Neural cell (in vitro differentiated cells): ENCODE measurements around the gene TRUB2. TPM values are rescaled to one million over a fixed set of nuclear protein-coding genes. Genes with fewer than 3 reads are reported as not detected.

Experiments used
- H2AFZ ChIP-seq: fragments of 200-600, 300-800 bp; sonication (generic), shearing (Covaris generic); 2 replicates; pipeline ENCODE4 v1.6.0; 2014; ENCODE audit warnings: low read depth, mild to moderate bottlenecking, antibody characterized with exemption, low read length, moderate library complexity
- H3F3A ChIP-seq: fragments of 200-600 bp; shearing (Covaris generic); 2 replicates; pipeline ENCODE4 v1.6.1; 2016; ENCODE audit warnings: mild to moderate bottlenecking, moderate library complexity, mixed read lengths, antibody characterized with exemption, low read length; ENCODE audit not compliant: insufficient read depth, poor library complexity, severe bottlenecking
- H3K27ac ChIP-seq: fragments of 200-600, 300-800 bp; sonication (generic), shearing (Covaris generic); 2 replicates; pipeline ENCODE4 v1.5.1; 2014; ENCODE audit warnings: mild to moderate bottlenecking, low read length, moderate library complexity
- H3K27me3 ChIP-seq: fragments of 300-800, 200-600 bp; sonication (generic), shearing (Covaris generic); 2 replicates; pipeline ENCODE4 v1.6.0; 2014; ENCODE audit warnings: mild to moderate bottlenecking, low read depth, low read length, moderate library complexity; ENCODE audit not compliant: insufficient read depth
- H3K36me3 ChIP-seq: fragments of 300-800, 200-600 bp; sonication (generic), shearing (Covaris generic); 2 replicates; pipeline ENCODE4 v1.5.1; 2014; ENCODE audit warnings: mild to moderate bottlenecking, antibody characterized with exemption, low read length, moderate library complexity; ENCODE audit not compliant: insufficient read depth
- H3K4me2 ChIP-seq: fragments of 300-800, 200-600 bp; sonication (generic), shearing (Covaris generic); 2 replicates; pipeline ENCODE4 v1.6.0; 2014; ENCODE audit warnings: mild to moderate bottlenecking, low read length
- H3K4me3 ChIP-seq: fragments of 300-800, 200-600 bp; sonication (generic), shearing (Covaris generic); 2 replicates; pipeline ENCODE4 v1.5.1; 2014; ENCODE audit warnings: mild to moderate bottlenecking, low read length, moderate library complexity
- H3K79me2 ChIP-seq: fragments of 200-600 bp; shearing (Covaris generic); replicated peaks from 2 replicates; pipeline ENCODE4 v1.6.0; 2014; ENCODE audit warnings: mild to moderate bottlenecking, low read length, moderate library complexity; ENCODE audit not compliant: insufficient read depth
- H3K9ac ChIP-seq: fragments of 300-800, 200-600 bp; sonication (generic), shearing (Covaris generic); 2 replicates; pipeline ENCODE4 v1.6.1; 2016; ENCODE audit warnings: mild to moderate bottlenecking, low read length, mixed read lengths
- H3K9me2 ChIP-seq: fragments of 200-600 bp; shearing (Covaris generic); 2 replicates; pipeline ENCODE4 v1.6.1; 2016; ENCODE audit warnings: mild to moderate bottlenecking, low read length, mixed read lengths; ENCODE audit not compliant: insufficient read depth
- H3K9me3 ChIP-seq: fragments of 200-600, 300-800 bp; sonication (generic), shearing (Covaris generic); 2 replicates; pipeline ENCODE4 v1.6.1; 2016; ENCODE audit warnings: mild to moderate bottlenecking, mixed run types, low read length, moderate library complexity, mixed read lengths
- H4K20me1 ChIP-seq: fragments of 200-600 bp; shearing (Covaris generic); 2 replicates; pipeline ENCODE4 v1.6.1; 2016; ENCODE audit warnings: mild to moderate bottlenecking, mixed run types; ENCODE audit not compliant: insufficient read depth
- CTCF ChIP-seq: fragments of 450-650 bp; IDR thresholded peaks from 2 replicates; pipeline ENCODE4 v1.5.1; 2014; ENCODE audit warnings: antibody characterized with exemption, mild to moderate bottlenecking, moderate library complexity; ENCODE audit not compliant: poor library complexity, severe bottlenecking
- EP300 ChIP-seq: fragments of 450-650 bp; conservative IDR thresholded peaks from 2 replicates; pipeline ENCODE4 v1.6.1; 2014; ENCODE audit warnings: antibody characterized with exemption, mild to moderate bottlenecking, moderate library complexity; ENCODE audit not compliant: poor library complexity, severe bottlenecking
- EZH2 ChIP-seq: fragments of 200-600, 300-800 bp; shearing (Covaris generic), sonication (generic); IDR thresholded peaks from 2 replicates; pipeline ENCODE4 v1.6.1; 2014; ENCODE audit warnings: antibody characterized with exemption, low read length, borderline replicate concordance, mild to moderate bottlenecking; ENCODE audit not compliant: insufficient read depth, poor library complexity, severe bottlenecking
- MXI1 ChIP-seq: fragments of 450-650 bp; conservative IDR thresholded peaks from 2 replicates; pipeline ENCODE4 v1.6.1; 2014; ENCODE audit warnings: antibody characterized with exemption, mild to moderate bottlenecking; ENCODE audit not compliant: poor library complexity, severe bottlenecking
- POLR2AphosphoS5 ChIP-seq: IDR thresholded peaks from 2 replicates; pipeline ENCODE4 v1.6.1; 2012
- RAD21 ChIP-seq: fragments of 450-650 bp; conservative IDR thresholded peaks from 2 replicates; pipeline ENCODE4 v1.6.1; 2014; ENCODE audit warnings: antibody characterized with exemption, mild to moderate bottlenecking, moderate library complexity
- REST ChIP-seq: IDR thresholded peaks from 2 replicates; pipeline ENCODE4 v1.6.1; 2012; ENCODE audit warnings: borderline replicate concordance
- SMC3 ChIP-seq: fragments of 450-650 bp; conservative IDR thresholded peaks from 2 replicates; pipeline ENCODE4 v1.6.1; 2014; ENCODE audit warnings: antibody characterized with exemption, mild to moderate bottlenecking, moderate library complexity; ENCODE audit not compliant: poor library complexity
- TAF1 ChIP-seq: IDR thresholded peaks from 2 replicates; pipeline ENCODE4 v1.6.1; 2012; ENCODE audit warnings: low read depth
- polyA plus RNA-seq: library from polyadenylated mRNA; depleted of rRNA; stranded (reverse); fragments of >200 nt; gene quantifications from 2 replicates; pipeline ENCODE4 v1.2.3, GENCODE V29; 2014

The TRUB2 gene
- polyA plus RNA-seq, 1 donor from 2014 or later, result 22.3 TPM

- no peaks in the 10 kb centered on the region for H3F3A ChIP-seq
- no peak overlapping the region for H3K4me2 ChIP-seq
- no peak overlapping the region for H3K9ac ChIP-seq
- H3K9me3 ChIP-seq, result no peaks in the 10 kb centered on the region
- no peak for TF ChIP-seq TAF1
- TF ChIP-seq POLR2AphosphoS5, result no peak
- no peak for TF ChIP-seq CTCF
- TF ChIP-seq SMC3, result no peak
- TF ChIP-seq EP300, result no peak
- no peak for TF ChIP-seq REST
- no peak for TF ChIP-seq MXI1
- TF ChIP-seq EZH2, result no peak
- TF ChIP-seq RAD21, result no peak
- no peak overlapping the region for H3K4me3 ChIP-seq
- H3K79me2 ChIP-seq, result peaks cover 26% of the 10 kb centered on the region
- no peaks in the 10 kb centered on the region for H4K20me1 ChIP-seq
- no peaks in the 10 kb centered on the region for H3K9me2 ChIP-seq
- H2AFZ ChIP-seq, result no peak overlapping the region
- H3K27ac ChIP-seq, result no peak overlapping the region
- no peaks in the 10 kb centered on the region for H3K27me3 ChIP-seq
- H3K36me3 ChIP-seq, result no peaks in the 10 kb centered on the region
These were observed 3.4 kb upstream of the TRUB2 start for GRCh38 chr9:128325629-128326028.

- Histone ChIP-seq H3K36me3 (no peaks in the 10 kb centered on the region), H3K4me3 (no peak overlapping the region), H3F3A (no peaks in the 10 kb centered on the region), H3K27me3 (no peaks in the 10 kb centered on the region), H4K20me1 (no peaks in the 10 kb centered on the region), H3K9me2 (no peaks in the 10 kb centered on the region), H3K27ac (no peak overlapping the region), H3K9ac (no peak overlapping the region), H2AFZ (no peak overlapping the region), H3K79me2 (peaks cover 26% of the 10 kb centered on the region), H3K9me3 (no peaks in the 10 kb centered on the region), H3K4me2 (no peak overlapping the region)
- no peak for TF ChIP-seq POLR2AphosphoS5
- no peak for TF ChIP-seq RAD21
- TF ChIP-seq EP300, result no peak
- no peak for TF ChIP-seq TAF1
- no peak for TF ChIP-seq SMC3
- no peak for TF ChIP-seq REST
- no peak for TF ChIP-seq CTCF
- TF ChIP-seq EZH2, result no peak
- no peak for TF ChIP-seq MXI1
These were observed 2.2 kb upstream of the TRUB2 start for GRCh38 chr9:128324401-128324800.
